ENCODE results near the gene ZC3H18. TPM values are rescaled to one million over a fixed set of nuclear protein-coding genes. Genes with fewer than 3 reads are reported as not detected.
A peak's percentile ranks its signal among the peaks of the same experiment; 100 is the strongest.

ZC3H18 gene
- total RNA-seq, 1 donor from 2014 or later: 49.3 TPM

DNA sequence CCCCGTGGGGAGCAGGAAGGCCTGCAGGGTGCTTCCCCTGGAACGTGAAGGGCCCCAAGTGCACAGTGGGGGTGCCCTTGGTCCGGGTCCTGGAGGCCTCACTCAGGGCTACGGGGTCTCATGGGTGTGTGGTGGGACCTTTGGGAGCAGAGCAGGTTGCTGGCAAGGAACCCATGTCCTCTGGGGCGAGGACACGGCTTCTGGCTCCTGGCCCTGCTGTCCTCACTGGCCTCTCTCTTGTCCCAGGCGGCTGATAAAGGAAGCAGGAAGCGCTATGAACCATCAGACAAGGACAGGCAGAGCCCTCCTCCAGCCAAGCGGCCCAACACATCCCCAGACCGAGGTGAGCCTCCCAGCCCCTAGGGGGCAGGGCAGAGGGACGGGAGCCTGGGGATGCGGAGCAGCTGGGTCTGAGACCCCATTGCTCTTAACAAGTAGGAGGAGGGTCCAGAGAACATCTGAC, 58.3 kb downstream of the ZC3H18 start:
- Mint-ChIP-seq H3K4me3 (ENCODE audit: unreplicated experiment) (no peak overlapping the region), H3K36me3 (ENCODE audit: low read depth, unreplicated experiment) (peaks cover 26% of the 10 kb centered on the region), H3K27me3 (ENCODE audit: unreplicated experiment) (peaks cover 8% of the 10 kb centered on the region), H3K27ac (ENCODE audit: unreplicated experiment) (peak overlapping the region; percentile 80), H3K4me1 (ENCODE audit: unreplicated experiment) (peaks cover 4% of the 10 kb centered on the region), H3K9me3 (ENCODE audit: unreplicated experiment) (no peaks in the 10 kb centered on the region)
- TF ChIP-seq, protein P1, sequence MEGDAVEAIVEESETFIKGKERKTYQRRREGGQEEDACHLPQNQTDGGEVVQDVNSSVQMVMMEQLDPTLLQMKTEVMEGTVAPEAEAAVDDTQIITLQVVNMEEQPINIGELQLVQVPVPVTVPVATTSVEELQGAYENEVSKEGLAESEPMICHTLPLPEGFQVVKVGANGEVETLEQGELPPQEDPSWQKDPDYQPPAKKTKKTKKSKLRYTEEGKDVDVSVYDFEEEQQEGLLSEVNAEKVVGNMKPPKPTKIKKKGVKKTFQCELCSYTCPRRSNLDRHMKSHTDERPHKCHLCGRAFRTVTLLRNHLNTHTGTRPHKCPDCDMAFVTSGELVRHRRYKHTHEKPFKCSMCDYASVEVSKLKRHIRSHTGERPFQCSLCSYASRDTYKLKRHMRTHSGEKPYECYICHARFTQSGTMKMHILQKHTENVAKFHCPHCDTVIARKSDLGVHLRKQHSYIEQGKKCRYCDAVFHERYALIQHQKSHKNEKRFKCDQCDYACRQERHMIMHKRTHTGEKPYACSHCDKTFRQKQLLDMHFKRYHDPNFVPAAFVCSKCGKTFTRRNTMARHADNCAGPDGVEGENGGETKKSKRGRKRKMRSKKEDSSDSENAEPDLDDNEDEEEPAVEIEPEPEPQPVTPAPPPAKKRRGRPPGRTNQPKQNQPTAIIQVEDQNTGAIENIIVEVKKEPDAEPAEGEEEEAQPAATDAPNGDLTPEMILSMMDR (IDR thresholded peaks at IDR 0.05; ENCODE audit: unreplicated experiment): peak; percentile 34
- peak; percentile 79 for DNase-seq (ENCODE audit: low spot score)

DNA sequence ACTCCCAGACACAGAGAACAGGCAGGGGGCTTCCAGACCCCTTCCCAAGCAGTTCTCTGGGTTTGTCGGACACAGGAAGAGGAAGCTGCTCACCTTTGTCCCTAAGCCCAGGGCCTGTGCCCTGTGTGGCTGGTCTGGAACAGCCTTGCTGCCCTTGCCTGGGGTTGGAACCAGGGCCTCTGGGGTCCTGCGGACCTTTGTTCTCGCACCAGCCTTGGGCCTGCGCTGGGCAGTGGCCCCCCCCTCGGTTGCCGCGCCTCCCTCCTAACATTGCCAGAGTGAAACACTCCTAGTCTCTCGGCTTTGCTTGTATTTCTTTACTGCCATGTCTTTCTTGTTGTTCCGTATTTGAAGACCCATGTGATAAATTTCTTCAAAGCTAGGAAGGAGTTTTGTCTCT, 59.6 kb downstream of the ZC3H18 start:
- Mint-ChIP-seq H3K36me3 (ENCODE audit: low read depth, unreplicated experiment) (peaks cover 24% of the 10 kb centered on the region), H3K4me3 (ENCODE audit: unreplicated experiment) (peak overlapping the region; percentile 19), H3K27ac (ENCODE audit: unreplicated experiment) (peak overlapping the region; percentile 19), H3K4me1 (ENCODE audit: unreplicated experiment) (peaks cover 4% of the 10 kb centered on the region), H3K27me3 (ENCODE audit: unreplicated experiment) (peaks cover 8% of the 10 kb centered on the region), H3K9me3 (ENCODE audit: unreplicated experiment) (no peaks in the 10 kb centered on the region)
- no peak for DNase-seq (ENCODE audit: low spot score)
- TF ChIP-seq, protein P1 (IDR thresholded peaks at IDR 0.05; ENCODE audit: unreplicated experiment): no peak

DNA sequence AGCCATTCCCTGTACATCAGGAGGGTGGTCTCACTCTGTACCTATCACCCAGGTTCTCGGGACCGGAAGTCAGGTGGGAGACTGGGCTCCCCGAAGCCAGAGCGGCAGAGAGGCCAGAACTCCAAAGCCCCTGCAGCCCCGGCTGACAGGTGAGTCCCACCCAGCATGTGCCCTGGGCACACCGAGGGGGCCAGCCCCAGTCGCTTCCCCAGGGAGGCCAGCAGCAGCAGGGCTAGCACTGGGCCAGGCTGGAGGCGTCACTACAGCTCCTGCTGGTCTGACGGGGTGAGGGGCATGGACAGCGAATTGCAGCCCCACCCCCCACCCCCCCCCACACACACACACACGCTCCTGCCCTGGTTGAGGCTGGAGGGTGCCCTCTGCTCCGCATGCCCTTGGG, 60.2 kb downstream of the ZC3H18 start:
- TF ChIP-seq, protein P1 (IDR thresholded peaks at IDR 0.05; ENCODE audit: unreplicated experiment): no peak
- peaks cover 24% of the 10 kb centered on the region for H3K36me3 Mint-ChIP-seq (ENCODE audit: low read depth, unreplicated experiment)

DNA sequence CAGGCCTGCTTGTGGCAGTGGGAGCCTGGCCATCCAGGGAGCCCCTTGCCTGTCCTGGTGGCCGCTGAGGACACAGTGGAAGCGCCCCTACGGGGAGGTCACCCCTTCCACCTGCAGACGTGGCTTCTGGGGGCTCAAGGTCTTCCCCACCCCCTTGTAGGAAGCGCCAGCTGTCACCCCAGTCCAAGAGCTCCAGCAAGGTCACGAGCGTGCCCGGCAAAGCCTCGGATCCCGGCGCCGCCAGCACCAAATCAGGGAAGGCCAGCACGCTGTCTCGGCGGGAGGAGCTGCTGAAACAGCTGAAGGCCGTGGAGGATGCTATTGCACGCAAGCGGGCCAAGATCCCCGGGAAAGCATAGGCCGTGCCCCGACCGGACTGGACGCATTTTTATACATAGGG, 60.7 kb downstream of the ZC3H18 start:
- peaks cover 4% of the 10 kb centered on the region for H3K4me1 Mint-ChIP-seq (ENCODE audit: unreplicated experiment)
- TF ChIP-seq, protein P1 (IDR thresholded peaks at IDR 0.05; ENCODE audit: unreplicated experiment): no peak
- H3K36me3 Mint-ChIP-seq (ENCODE audit: low read depth, unreplicated experiment): peaks cover 24% of the 10 kb centered on the region
- peaks cover 11% of the 10 kb centered on the region for H3K27me3 Mint-ChIP-seq (ENCODE audit: unreplicated experiment)
- no peaks in the 10 kb centered on the region for H3K9me3 Mint-ChIP-seq (ENCODE audit: unreplicated experiment)
- no peak overlapping the region for H3K27ac Mint-ChIP-seq (ENCODE audit: unreplicated experiment)
- no peak overlapping the region for H3K4me3 Mint-ChIP-seq (ENCODE audit: unreplicated experiment)
- no peak for DNase-seq (ENCODE audit: low spot score)

More for the DNA sequence above, 60.2 kb downstream of the ZC3H18 start:
- no peak overlapping the region for H3K27ac Mint-ChIP-seq (ENCODE audit: unreplicated experiment)
- no peak for DNase-seq (ENCODE audit: low spot score)
- H3K4me3 Mint-ChIP-seq (ENCODE audit: unreplicated experiment): no peak overlapping the region
- H3K27me3 Mint-ChIP-seq (ENCODE audit: unreplicated experiment): peaks cover 9% of the 10 kb centered on the region
- H3K9me3 Mint-ChIP-seq (ENCODE audit: unreplicated experiment): no peaks in the 10 kb centered on the region
- peaks cover 4% of the 10 kb centered on the region for H3K4me1 Mint-ChIP-seq (ENCODE audit: unreplicated experiment)

DNA sequence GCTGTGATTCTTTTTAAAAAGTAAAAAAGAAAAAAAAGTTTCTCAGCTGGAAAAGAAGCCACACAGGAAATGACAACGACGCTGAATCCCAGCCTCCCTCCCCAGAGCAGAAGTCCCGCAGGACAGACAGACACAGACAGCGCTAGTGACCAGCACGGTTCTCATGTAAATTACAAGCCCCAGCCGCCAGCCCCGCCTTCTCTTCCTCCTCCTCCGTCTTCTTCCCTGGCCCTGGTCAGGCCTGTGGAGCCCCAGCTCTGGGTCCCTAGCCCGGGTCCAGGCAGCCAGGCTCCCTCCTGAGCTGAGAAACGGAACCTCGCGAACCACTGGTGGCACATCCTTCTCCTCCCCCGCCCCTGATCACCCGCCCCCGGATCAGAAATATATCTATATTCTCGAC, 61.2 kb downstream of the ZC3H18 start:
- TF ChIP-seq, protein P1 (IDR thresholded peaks at IDR 0.05; ENCODE audit: unreplicated experiment): no peak
- H3K27ac Mint-ChIP-seq (ENCODE audit: unreplicated experiment): no peak overlapping the region
- no peaks in the 10 kb centered on the region for H3K9me3 Mint-ChIP-seq (ENCODE audit: unreplicated experiment)
- no peak overlapping the region for H3K4me3 Mint-ChIP-seq (ENCODE audit: unreplicated experiment)
- DNase-seq (ENCODE audit: low spot score): no peak
- H3K36me3 Mint-ChIP-seq (ENCODE audit: low read depth, unreplicated experiment): peaks cover 21% of the 10 kb centered on the region
- peaks cover 4% of the 10 kb centered on the region for H3K4me1 Mint-ChIP-seq (ENCODE audit: unreplicated experiment)
- H3K27me3 Mint-ChIP-seq (ENCODE audit: unreplicated experiment): peaks cover 15% of the 10 kb centered on the region

All from endothelial cell (in vitro differentiated cells).